SK-N-SH treated with all-trans-retinoic acid at 6 μM for 48 hours (cell line): ENCODE results near the gene AOPEP.

ENCODE experiments used
- BACH2 ChIP-seq: fragments of 250-450 bp; sonication (Bioruptor Pico); IDR thresholded peaks from 2 replicates; pipeline ENCODE4 v1.9.0; 2021; ENCODE audit warnings: mild to moderate bottlenecking, borderline replicate concordance
- OSR1 ChIP-seq: fragments of 250-450 bp; sonication (Bioruptor Pico); IDR thresholded peaks from 2 replicates; pipeline ENCODE4 v1.8.0; 2022; ENCODE audit warnings: moderate library complexity, mild to moderate bottlenecking, inconsistent platforms
- PATZ1 ChIP-seq: fragments of 250-450 bp; sonication (Bioruptor Pico); IDR thresholded peaks from 2 replicates; pipeline ENCODE4 v1.8.0; 2020; ENCODE audit warnings: mild to moderate bottlenecking, moderate library complexity, borderline replicate concordance
- RARB ChIP-seq: fragments of 250-450 bp; sonication (Bioruptor Pico); IDR thresholded peaks from 2 replicates; pipeline ENCODE4 v1.8.0; 2021; ENCODE audit warnings: mild to moderate bottlenecking, moderate library complexity
- SNAI2 ChIP-seq: fragments of 250-450 bp; sonication (Bioruptor Pico); IDR thresholded peaks from 2 replicates; pipeline ENCODE4 v1.5.0; 2020; ENCODE audit warnings: mild to moderate bottlenecking, moderate library complexity
- ZC3H10 ChIP-seq: fragments of 250-450 bp; sonication (Bioruptor Pico); IDR thresholded peaks from 2 replicates; pipeline ENCODE4 v1.5.1; 2021; ENCODE audit warnings: mild to moderate bottlenecking, moderate library complexity
- ZFP3 ChIP-seq: fragments of 250-450 bp; sonication (Bioruptor Pico); IDR thresholded peaks from 2 replicates; pipeline ENCODE4 v1.5.0; 2020; ENCODE audit warnings: mild to moderate bottlenecking, moderate library complexity
- ZFP30 ChIP-seq: fragments of 450-650 bp; formaldehyde crosslinking; IDR thresholded peaks from 2 replicates; pipeline ENCODE4 v1.5.0; 2022; ENCODE audit warnings: mild to moderate bottlenecking, moderate library complexity
- TF ChIP-seq, protein P1 (sequence below): fragments of 250-450 bp; sonication (Bioruptor Pico); IDR thresholded peaks from 2 replicates; pipeline ENCODE4 v1.5.0; 2020; ENCODE audit warnings: mild to moderate bottlenecking, moderate library complexity
- TF ChIP-seq, protein P2 (sequence below): fragments of 250-450 bp; sonication (Bioruptor Pico); IDR thresholded peaks from 2 replicates; pipeline ENCODE4 v1.5.1; 2021; ENCODE audit warnings: mild to moderate bottlenecking, moderate library complexity

DNA sequence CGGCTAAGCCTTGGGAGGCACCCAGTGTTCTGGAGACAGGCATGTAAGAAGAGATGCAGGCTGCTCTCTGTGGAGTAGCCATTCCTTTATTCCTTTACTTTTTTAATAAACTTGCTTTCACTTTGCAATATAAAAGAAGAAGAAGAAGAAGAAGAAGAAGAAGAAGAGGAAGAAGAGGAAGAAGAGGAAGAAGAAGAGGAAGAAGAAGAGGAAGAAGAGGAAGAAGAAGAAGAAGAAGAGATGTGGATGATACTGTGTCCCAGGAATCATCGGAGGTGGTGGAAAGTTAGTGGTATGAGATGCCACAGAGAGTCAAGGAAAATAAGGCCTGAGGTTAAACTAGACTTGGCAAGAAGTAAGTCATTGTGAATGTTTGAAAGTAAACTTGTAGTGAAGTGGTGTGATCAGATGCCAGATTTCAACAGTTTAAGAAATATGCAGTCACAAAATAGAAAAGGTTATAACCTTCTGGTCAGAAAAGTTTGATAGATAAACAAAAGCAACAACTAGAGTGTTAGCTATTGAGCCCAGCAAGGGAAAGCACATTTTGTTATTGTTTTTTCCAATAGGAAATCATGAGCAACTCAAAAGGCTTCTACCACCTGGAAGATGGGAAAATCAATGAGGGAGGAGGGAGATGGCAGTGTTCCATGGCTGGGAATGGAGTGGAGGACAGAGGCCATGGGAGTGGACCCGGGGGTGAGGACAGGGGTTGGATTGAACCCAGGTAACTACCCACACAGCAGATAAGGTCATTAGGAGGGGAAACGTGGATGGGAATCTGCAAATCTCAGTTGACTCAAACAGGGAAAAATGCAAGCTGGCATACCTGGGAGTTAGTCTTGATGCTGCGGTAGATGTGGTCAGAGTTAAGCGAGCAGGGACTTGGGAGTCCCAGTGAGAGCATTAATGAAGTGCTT lies 16.8 kb downstream of the AOPEP start:
- TF ChIP-seq, protein P1, sequence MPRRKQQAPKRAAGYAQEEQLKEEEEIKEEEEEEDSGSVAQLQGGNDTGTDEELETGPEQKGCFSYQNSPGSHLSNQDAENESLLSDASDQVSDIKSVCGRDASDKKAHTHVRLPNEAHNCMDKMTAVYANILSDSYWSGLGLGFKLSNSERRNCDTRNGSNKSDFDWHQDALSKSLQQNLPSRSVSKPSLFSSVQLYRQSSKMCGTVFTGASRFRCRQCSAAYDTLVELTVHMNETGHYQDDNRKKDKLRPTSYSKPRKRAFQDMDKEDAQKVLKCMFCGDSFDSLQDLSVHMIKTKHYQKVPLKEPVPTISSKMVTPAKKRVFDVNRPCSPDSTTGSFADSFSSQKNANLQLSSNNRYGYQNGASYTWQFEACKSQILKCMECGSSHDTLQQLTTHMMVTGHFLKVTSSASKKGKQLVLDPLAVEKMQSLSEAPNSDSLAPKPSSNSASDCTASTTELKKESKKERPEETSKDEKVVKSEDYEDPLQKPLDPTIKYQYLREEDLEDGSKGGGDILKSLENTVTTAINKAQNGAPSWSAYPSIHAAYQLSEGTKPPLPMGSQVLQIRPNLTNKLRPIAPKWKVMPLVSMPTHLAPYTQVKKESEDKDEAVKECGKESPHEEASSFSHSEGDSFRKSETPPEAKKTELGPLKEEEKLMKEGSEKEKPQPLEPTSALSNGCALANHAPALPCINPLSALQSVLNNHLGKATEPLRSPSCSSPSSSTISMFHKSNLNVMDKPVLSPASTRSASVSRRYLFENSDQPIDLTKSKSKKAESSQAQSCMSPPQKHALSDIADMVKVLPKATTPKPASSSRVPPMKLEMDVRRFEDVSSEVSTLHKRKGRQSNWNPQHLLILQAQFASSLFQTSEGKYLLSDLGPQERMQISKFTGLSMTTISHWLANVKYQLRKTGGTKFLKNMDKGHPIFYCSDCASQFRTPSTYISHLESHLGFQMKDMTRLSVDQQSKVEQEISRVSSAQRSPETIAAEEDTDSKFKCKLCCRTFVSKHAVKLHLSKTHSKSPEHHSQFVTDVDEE: no peak
- TF ChIP-seq ZFP3 (CRISPR knock-in tag) (no peak), RARB (no peak), OSR1 (CRISPR knock-in tag) (no peak), ZFP30 (CRISPR knock-in tag) (no peak), SNAI2 (CRISPR knock-in tag) (no peak), PATZ1 (CRISPR knock-in tag) (no peak), ZC3H10 (CRISPR knock-in tag) (no peak), BACH2 (no peak)
- TF ChIP-seq, protein P2, sequence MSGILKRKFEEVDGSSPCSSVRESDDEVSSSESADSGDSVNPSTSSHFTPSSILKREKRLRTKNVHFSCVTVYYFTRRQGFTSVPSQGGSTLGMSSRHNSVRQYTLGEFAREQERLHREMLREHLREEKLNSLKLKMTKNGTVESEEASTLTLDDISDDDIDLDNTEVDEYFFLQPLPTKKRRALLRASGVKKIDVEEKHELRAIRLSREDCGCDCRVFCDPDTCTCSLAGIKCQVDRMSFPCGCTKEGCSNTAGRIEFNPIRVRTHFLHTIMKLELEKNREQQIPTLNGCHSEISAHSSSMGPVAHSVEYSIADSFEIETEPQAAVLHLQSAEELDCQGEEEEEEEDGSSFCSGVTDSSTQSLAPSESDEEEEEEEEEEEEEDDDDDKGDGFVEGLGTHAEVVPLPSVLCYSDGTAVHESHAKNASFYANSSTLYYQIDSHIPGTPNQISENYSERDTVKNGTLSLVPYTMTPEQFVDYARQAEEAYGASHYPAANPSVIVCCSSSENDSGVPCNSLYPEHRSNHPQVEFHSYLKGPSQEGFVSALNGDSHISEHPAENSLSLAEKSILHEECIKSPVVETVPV (CRISPR knock-in tag): no peak
